BJ (cell line): ENCODE data around the gene KLHDC7B. TPM values are rescaled to one million over a fixed set of nuclear protein-coding genes. Genes with fewer than 3 reads are reported as not detected.

Source experiments
- CTCF ChIA-PET: fragments of 350-600 bp; formaldehyde crosslinking; extraction: SDS; loops from one replicate; lab custom pipeline; 2021; ENCODE audit warnings: antibody characterized with exemption, inconsistent platforms; lab: Yijun Ruan, JAX
- POLR2A ChIA-PET: fragments of 300-600 bp; sonication (Branson Sonifier 250); formaldehyde crosslinking; extraction: SDS; loops from one replicate; lab custom pipeline; 2021; ENCODE audit warnings: antibody characterized with exemption; lab: Charles Lee
- DNase-seq: peaks from one replicate; pipeline ENCODE4 v3.0.0-alpha.2; 2011; ENCODE audit warnings: low read depth
- H3K27me3 ChIP-seq: 2 replicates; pipeline ENCODE4 v1.6.0; 2011; ENCODE audit warnings: low read length; ENCODE audit not compliant: control insufficient read depth, insufficient read depth
- H3K36me3 ChIP-seq: 2 replicates; pipeline ENCODE4 v1.5.1; 2011; ENCODE audit warnings: low read length; ENCODE audit not compliant: control insufficient read depth, insufficient read depth
- H3K4me3 ChIP-seq: 2 replicates; pipeline ENCODE4 v1.5.1; 2011; ENCODE audit warnings: low read depth, mild to moderate bottlenecking, control low read depth, low read length
- CTCF ChIP-seq: IDR thresholded peaks from 2 replicates; pipeline ENCODE4 v1.5.1; 2011; ENCODE audit warnings: low read depth, mild to moderate bottlenecking, control low read depth, inconsistent platforms, low read length, moderate library complexity; ENCODE audit not compliant: insufficient read depth
- polyA plus RNA-seq: library from polyadenylated mRNA; depleted of rRNA; stranded (reverse); fragments of >200 nt; gene quantifications from 2 replicates; pipeline ENCODE4 v1.2.3, GENCODE V29; 2011

KLHDC7B gene
- polyA plus RNA-seq, 1 experiment, result 0.34 TPM

- TF ChIP-seq CTCF, result no peak
- H3K36me3 ChIP-seq, result peaks cover 1% of the 10 kb centered on the region; the same call in 1 of the 2 replicates
- H3K4me3 ChIP-seq, result no peak overlapping the region
- ChIA-PET CTCF (interaction anchor here (1.1 to 2.7 kb wide), 4 partner anchors 8 to 44 kb away, joined by 3 to 18 read pairs (median 4); partner anchors contain the start of genes CHKB and SYCE3), POLR2A (interaction anchor here (0.6 kb wide), 1 partner anchor 44 kb away, joined by 3 read pairs; no protein-coding TSS in a partner anchor)
- no peak for DNase-seq
- H3K27me3 ChIP-seq, result no peaks in the 10 kb centered on the region
Measured at GRCh38 chr22:50571264-50572175, 25.8 kb downstream of the KLHDC7B start.

- ChIA-PET CTCF (interaction anchor here (1.7 to 2.7 kb wide), 2 partner anchors 10 to 47 kb away, joined by 4 to 18 read pairs; partner anchors contain the start of genes SCO2 and SYCE3), POLR2A (no interaction called here)
- no peaks in the 10 kb centered on the region for H3K27me3 ChIP-seq
Measured at GRCh38 chr22:50572965-50573364, 27.3 kb downstream of the KLHDC7B start.

GRCh38 chr22:50573491-50574382, 28.0 kb downstream of the KLHDC7B start:
- no peak for DNase-seq
- Histone ChIP-seq H3K4me3 (no peak overlapping the region), H3K27me3 (no peaks in the 10 kb centered on the region), H3K36me3 (peaks cover 1% of the 10 kb centered on the region; the same call in 1 of the 2 replicates)
- TF ChIP-seq CTCF, result no peak
- ChIA-PET POLR2A (no interaction called here), CTCF (interaction anchor here (1.2 to 2.7 kb wide), 4 partner anchors 11 to 48 kb away, joined by 4 to 18 read pairs (median 6); partner anchors contain the start of genes SCO2 and SYCE3)

More at GRCh38 chr22:50572965-50573364, 27.3 kb downstream of the KLHDC7B start:
- Histone ChIP-seq H3K36me3 (peaks cover 1% of the 10 kb centered on the region; the same call in 1 of the 2 replicates), H3K4me3 (no peak overlapping the region)
- no peak for DNase-seq
- TF ChIP-seq CTCF, result no peak

GRCh38 chr22:50574383-50574755, 28.7 kb downstream of the KLHDC7B start:
- DNase-seq, result no peak
- ChIA-PET POLR2A (no interaction called here), CTCF (interaction anchor here (0.6 to 1.6 kb wide), 4 partner anchors 9 to 116 kb away, joined by 3 to 7 read pairs (median 4); partner anchors contain the start of gene SYCE3)
- no peak for TF ChIP-seq CTCF
- Histone ChIP-seq H3K4me3 (no peak overlapping the region), H3K36me3 (peaks cover 4% of the 10 kb centered on the region), H3K27me3 (no peaks in the 10 kb centered on the region)
